HG03469 (cell line): ENCODE data around the gene FLRT1.

Experiments
- ATAC-seq: cut with Tn5 transposase; IDR thresholded peaks from one replicate; pipeline ENCODE4 v1.9.1; 2021; ENCODE audit warnings: mild to moderate bottlenecking, moderate library complexity, moderate number of reproducible peaks; ENCODE audit not compliant: unreplicated experiment

The FLRT1 gene

DNA sequence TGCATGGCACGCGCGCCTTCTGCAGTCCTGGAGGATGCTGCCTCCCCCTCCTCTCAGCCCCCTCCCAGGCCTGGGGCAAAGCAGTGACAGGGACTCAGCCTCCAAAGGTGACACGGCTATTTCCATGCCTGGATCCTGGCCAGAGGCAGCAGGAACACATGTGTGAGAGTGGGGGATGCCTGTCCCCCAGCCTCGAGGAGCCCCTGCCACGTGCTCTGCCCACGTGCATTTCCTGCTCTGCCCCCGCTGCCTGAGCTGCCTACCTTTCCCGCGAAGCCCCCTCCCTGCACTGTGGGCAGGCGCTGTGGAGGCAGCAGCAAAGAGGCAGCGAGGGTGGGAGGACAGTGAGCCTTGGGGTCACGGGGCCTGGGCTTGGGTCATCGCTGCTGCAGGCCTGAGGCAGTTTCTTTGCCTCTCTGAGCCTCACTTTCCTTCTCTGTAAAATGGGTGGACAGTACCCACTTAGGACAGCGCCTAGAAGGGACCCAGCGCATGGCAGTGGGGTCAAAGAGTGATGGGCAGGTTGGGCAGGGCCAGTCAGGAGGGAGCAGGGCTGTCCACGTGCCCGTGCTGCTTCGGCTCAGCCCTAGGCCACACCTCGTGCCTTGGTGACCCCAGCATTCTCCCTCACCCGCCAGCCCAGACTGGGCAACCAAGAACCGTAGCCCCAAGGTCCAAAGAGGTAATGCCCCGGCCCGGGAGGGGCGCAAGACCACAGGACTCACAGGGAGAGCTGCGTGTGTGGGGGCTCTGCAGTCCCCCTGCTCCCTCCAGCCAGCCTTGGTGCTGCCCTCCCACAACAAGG lies 48.6 kb downstream of the FLRT1 start:
- ATAC-seq, result no peak

DNA sequence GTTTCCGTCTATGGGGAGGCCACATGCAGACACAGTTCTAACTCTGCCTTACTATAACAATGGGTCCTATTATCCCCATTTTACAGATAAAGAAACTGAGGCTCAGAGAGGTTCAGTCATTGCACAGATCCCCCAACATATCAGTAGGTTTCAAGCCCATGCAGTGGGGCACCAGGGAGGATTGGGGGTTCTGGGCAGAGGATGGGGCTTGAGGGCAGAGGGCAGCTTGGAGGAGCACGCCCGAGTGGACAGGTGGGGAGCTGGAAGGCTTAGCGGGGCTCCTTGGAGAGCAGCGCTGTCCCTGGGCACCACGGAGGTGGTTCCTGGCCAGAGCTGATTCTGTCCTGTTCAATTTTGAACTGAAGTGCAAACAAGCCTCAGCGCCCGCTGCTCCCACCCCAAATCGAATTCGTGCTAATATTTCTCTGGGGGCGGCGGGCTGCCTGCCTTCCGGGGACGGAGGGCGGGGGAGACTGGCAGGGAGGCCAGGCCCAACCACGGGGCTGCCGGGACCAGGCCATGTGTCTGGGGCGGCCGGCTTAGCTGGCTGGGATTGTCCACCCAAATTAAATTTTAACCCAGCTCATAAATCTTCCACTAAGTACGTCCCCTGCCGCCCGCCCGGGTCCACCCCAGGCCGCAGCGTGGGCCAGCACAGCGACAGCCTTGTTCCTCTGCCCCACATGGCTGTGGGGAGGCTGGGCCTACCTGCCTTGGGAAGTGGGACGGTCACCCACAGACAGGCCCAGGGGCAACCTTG lies 49.4 kb downstream of the FLRT1 start:
- no peak for ATAC-seq
